Right forelimb (tissue), 1 donor: ENCODE measurements around the gene PPFIA3.
"Not testable (repeated sequence)": the region's sequence is repeated elsewhere in the genome, so short reads cannot be mapped to it uniquely, and the experiment has no call there.

Source experiments
- DNase-seq: peaks from one replicate; pipeline ENCODE4 v3.0.0-alpha.2; 2018

The PPFIA3 gene

GRCh38 chr19:49150106-49150943, 31.0 kb downstream of the PPFIA3 start:
- peak; percentile 92 for DNase-seq

GRCh38 chr19:49150944-49151243, 31.6 kb downstream of the PPFIA3 start:
- DNase-seq: no peak

GRCh38 chr19:49151267-49152118, 32.1 kb downstream of the PPFIA3 start:
- peak; percentile 72 for DNase-seq

- DNase-seq: no peak
Measured at GRCh38 chr19:49152119-49152550, 32.8 kb downstream of the PPFIA3 start.

- no peak for DNase-seq
Measured at GRCh38 chr19:49153167-49153809, 33.9 kb downstream of the PPFIA3 start.

- DNase-seq: no peak
Measured at GRCh38 chr19:49154279-49154678, 34.9 kb downstream of the PPFIA3 start.

GRCh38 chr19:49155005-49155819, 35.9 kb downstream of the PPFIA3 start, which contains the start of gene HRC:
TSS of gene HRC (minus strand) at chr19:49155396. CDS start at chr19:49155237, 159 bp downstream.
- DNase-seq: peak; percentile 63

GRCh38 chr19:49155820-49156346, 36.5 kb downstream of the PPFIA3 start:
- peak; percentile 66 for DNase-seq

GRCh38 chr19:49157445-49158224, 38.3 kb downstream of the PPFIA3 start, which contains the start of gene TRPM4:
TSS of gene TRPM4 (plus strand) at chr19:49157792. CDS start at chr19:49157867, 75 bp downstream.
- DNase-seq: peak; percentile 91

- DNase-seq: no peak
Measured at GRCh38 chr19:49160450-49161189, 41.3 kb downstream of the PPFIA3 start.

- no peak for DNase-seq
Measured at GRCh38 chr19:49161987-49162386, 42.6 kb downstream of the PPFIA3 start.

- DNase-seq: no peak
Measured at GRCh38 chr19:49165111-49165750, 45.9 kb downstream of the PPFIA3 start.

- no peak for DNase-seq
Measured at GRCh38 chr19:49165865-49166301, 46.5 kb downstream of the PPFIA3 start.

GRCh38 chr19:49167857-49168409, 48.6 kb downstream of the PPFIA3 start:
- no peak for DNase-seq

GRCh38 chr19:49168421-49168820, 49.1 kb downstream of the PPFIA3 start:
- no peak for DNase-seq

GRCh38 chr19:49173198-49173597, 53.9 kb downstream of the PPFIA3 start:
- DNase-seq: no peak

GRCh38 chr19:49180659-49181058, 61.3 kb downstream of the PPFIA3 start:
- no peak for DNase-seq

GRCh38 chr19:49182010-49182847, 62.9 kb downstream of the PPFIA3 start:
- DNase-seq: not testable (repeated sequence)
